DND-41 (cell line): Measurements from ENCODE around the gene WTIP.

Source experiments
- EZH2 ChIP-seq: IDR thresholded peaks from 3 replicates; pipeline ENCODE4 v1.6.1; 2012; ENCODE audit warnings: borderline replicate concordance, low read depth, mild to moderate bottlenecking, moderate library complexity, low read length, inconsistent platforms; ENCODE audit not compliant: severe bottlenecking
- TF ChIP-seq, protein P1 (sequence below): IDR thresholded peaks from 2 replicates; pipeline ENCODE4 v1.5.1; 2012; ENCODE audit warnings: borderline replicate concordance, low read length, moderate library complexity, mild to moderate bottlenecking; ENCODE audit not compliant: poor library complexity, severe bottlenecking; ENCODE audit errors: extremely low read depth

DNA sequence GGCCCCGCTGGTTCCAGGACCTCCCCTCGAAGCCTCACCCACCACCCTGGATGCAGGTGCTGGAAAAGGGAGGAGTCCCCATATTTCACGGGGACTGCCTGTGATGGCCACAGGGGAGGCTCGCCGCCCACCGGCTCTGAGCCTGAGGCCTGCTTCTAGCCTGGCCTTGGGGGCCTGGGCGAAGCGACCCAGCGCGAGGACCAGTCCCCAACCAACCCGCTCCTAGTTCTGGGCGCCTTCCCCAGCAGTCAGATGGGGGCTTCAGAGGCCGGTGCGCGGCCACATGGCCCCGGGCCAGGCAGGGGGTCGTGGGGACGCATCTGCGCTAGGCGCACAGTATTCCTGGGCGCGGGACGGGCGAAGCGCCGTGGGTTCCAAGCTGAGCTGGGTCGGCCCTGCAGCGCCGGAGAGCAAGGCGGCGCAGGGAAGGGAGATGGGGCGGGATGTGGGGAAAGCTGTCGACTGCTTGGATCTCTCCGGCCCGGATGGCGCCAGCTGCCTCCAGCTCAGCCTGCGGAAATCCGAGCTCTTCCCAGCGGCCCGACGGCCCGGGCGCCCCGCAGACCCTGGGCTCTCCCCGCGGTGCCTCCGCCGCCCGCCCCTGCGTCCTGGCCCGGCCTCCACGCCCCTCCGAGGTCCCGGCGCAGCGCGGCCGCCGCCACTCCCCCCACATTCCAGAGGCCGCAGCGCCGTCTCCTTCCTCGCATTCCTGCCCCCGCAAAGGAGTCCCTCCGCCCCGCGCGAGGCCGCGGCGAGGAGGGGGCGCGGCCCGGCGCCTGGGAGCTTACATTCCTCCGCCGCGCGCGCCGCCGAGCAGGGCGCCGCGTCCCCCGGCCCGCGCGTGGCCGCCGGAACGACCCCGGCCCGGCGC, at the start of gene WTIP:
- TF ChIP-seq, protein P1, sequence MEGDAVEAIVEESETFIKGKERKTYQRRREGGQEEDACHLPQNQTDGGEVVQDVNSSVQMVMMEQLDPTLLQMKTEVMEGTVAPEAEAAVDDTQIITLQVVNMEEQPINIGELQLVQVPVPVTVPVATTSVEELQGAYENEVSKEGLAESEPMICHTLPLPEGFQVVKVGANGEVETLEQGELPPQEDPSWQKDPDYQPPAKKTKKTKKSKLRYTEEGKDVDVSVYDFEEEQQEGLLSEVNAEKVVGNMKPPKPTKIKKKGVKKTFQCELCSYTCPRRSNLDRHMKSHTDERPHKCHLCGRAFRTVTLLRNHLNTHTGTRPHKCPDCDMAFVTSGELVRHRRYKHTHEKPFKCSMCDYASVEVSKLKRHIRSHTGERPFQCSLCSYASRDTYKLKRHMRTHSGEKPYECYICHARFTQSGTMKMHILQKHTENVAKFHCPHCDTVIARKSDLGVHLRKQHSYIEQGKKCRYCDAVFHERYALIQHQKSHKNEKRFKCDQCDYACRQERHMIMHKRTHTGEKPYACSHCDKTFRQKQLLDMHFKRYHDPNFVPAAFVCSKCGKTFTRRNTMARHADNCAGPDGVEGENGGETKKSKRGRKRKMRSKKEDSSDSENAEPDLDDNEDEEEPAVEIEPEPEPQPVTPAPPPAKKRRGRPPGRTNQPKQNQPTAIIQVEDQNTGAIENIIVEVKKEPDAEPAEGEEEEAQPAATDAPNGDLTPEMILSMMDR, result no peak
- no peak for TF ChIP-seq EZH2
